GM18498 (cell line): ENCODE measurements around the gene PYGO1.

Experiments used
- ATAC-seq: cut with Tn5 transposase; IDR thresholded peaks from one replicate; pipeline ENCODE4 v1.9.1; 2021; ENCODE audit warnings: mild to moderate bottlenecking, moderate library complexity; ENCODE audit not compliant: unreplicated experiment

PYGO1 gene

GRCh38 chr15:55574096-55574495 is 14.0 kb downstream of the PYGO1 start:
- ATAC-seq = no peak

- no peak for ATAC-seq
Measured at GRCh38 chr15:55573224-55573623, 14.9 kb downstream of the PYGO1 start.

- ATAC-seq = no peak
Measured at GRCh38 chr15:55564347-55565145, 23.6 kb downstream of the PYGO1 start.

- ATAC-seq = no peak
Measured at GRCh38 chr15:55562601-55563000, 25.5 kb downstream of the PYGO1 start.

GRCh38 chr15:55555089-55555488 is 33.1 kb downstream of the PYGO1 start:
- ATAC-seq = no peak

GRCh38 chr15:55552926-55553325 is 35.2 kb downstream of the PYGO1 start:
- ATAC-seq = no peak

- ATAC-seq = no peak
Measured at GRCh38 chr15:55552451-55552850, 35.7 kb downstream of the PYGO1 start.

GRCh38 chr15:55549305-55549704 is 38.8 kb downstream of the PYGO1 start:
- ATAC-seq = no peak

GRCh38 chr15:55546718-55547117 is 41.4 kb downstream of the PYGO1 start:
- ATAC-seq = no peak

GRCh38 chr15:55535436-55535835 is 52.7 kb downstream of the PYGO1 start:
- no peak for ATAC-seq

- no peak for ATAC-seq
Measured at GRCh38 chr15:55532944-55533343, 55.2 kb downstream of the PYGO1 start.

- ATAC-seq = no peak
Measured at GRCh38 chr15:55530861-55531313, 57.3 kb downstream of the PYGO1 start.

GRCh38 chr15:55528812-55529211 is 59.3 kb downstream of the PYGO1 start:
- ATAC-seq = no peak

GRCh38 chr15:55527150-55527549 is 61.0 kb downstream of the PYGO1 start:
- ATAC-seq = no peak

GRCh38 chr15:55526559-55527036 is 61.5 kb downstream of the PYGO1 start:
- no peak for ATAC-seq

- no peak for ATAC-seq
Measured at GRCh38 chr15:55522742-55523450, 65.2 kb downstream of the PYGO1 start.

- ATAC-seq = no peak
Measured at GRCh38 chr15:55518641-55519040, 69.5 kb downstream of the PYGO1 start.

GRCh38 chr15:55518009-55518408 is 70.1 kb downstream of the PYGO1 start:
- no peak for ATAC-seq

GRCh38 chr15:55515991-55516776 is 72.0 kb downstream of the PYGO1 start:
- no peak for ATAC-seq

- ATAC-seq = no peak
Measured at GRCh38 chr15:55515491-55515890, 72.7 kb downstream of the PYGO1 start.

- ATAC-seq = no peak
Measured at GRCh38 chr15:55514414-55514850, 73.7 kb downstream of the PYGO1 start.
